HG03520 (cell line): ENCODE measurements around the gene CCDC89.
"Not testable (repeated sequence)": the region's sequence is repeated elsewhere in the genome, so short reads cannot be mapped to it uniquely, and the experiment has no call there.

Source experiments
- ATAC-seq: cut with Tn5 transposase; IDR thresholded peaks from one replicate; pipeline ENCODE4 v1.9.1; 2021; ENCODE audit warnings: mild to moderate bottlenecking, moderate library complexity; ENCODE audit not compliant: unreplicated experiment

The CCDC89 gene

GRCh38 chr11:85694385-85694980, 8.5 kb upstream of the CCDC89 start:
- peak; percentile 40 for ATAC-seq

GRCh38 chr11:85685125-85685819, 723 bp downstream of the CCDC89 start:
- no peak for ATAC-seq

GRCh38 chr11:85682330-85683305, 3.4 kb downstream of the CCDC89 start:
- no peak for ATAC-seq

- no peak for ATAC-seq
Measured at GRCh38 chr11:85680897-85681296, 5.1 kb downstream of the CCDC89 start.

GRCh38 chr11:85679576-85679975, 6.4 kb downstream of the CCDC89 start:
- ATAC-seq, result no peak

GRCh38 chr11:85673393-85673792, 12.6 kb downstream of the CCDC89 start:
- no peak for ATAC-seq

GRCh38 chr11:85672105-85672902, 13.7 kb downstream of the CCDC89 start:
- ATAC-seq, result no peak

GRCh38 chr11:85670949-85671663, 14.9 kb downstream of the CCDC89 start:
- ATAC-seq, result not testable (repeated sequence)

GRCh38 chr11:85668157-85668556, 17.8 kb downstream of the CCDC89 start:
- no peak for ATAC-seq

- ATAC-seq, result no peak
Measured at GRCh38 chr11:85666687-85667086, 19.3 kb downstream of the CCDC89 start.

GRCh38 chr11:85665733-85666132, 20.3 kb downstream of the CCDC89 start:
- no peak for ATAC-seq

GRCh38 chr11:85664615-85665481, 21.1 kb downstream of the CCDC89 start, which contains the start of gene CREBZF:
TSS of gene CREBZF (minus strand) at chr11:85665129. CDS start at chr11:85664875, 254 bp downstream.
- peak; percentile 91 for ATAC-seq

- peak; percentile 59 for ATAC-seq
Measured at GRCh38 chr11:85663753-85664614, 22.0 kb downstream of the CCDC89 start.

- ATAC-seq, result no peak
Measured at GRCh38 chr11:85663080-85663752, 22.8 kb downstream of the CCDC89 start.

- no peak for ATAC-seq
Measured at GRCh38 chr11:85661972-85662664, 23.9 kb downstream of the CCDC89 start.

GRCh38 chr11:85658180-85658579, 27.8 kb downstream of the CCDC89 start:
- no peak for ATAC-seq

- no peak for ATAC-seq
Measured at GRCh38 chr11:85656777-85657176, 29.2 kb downstream of the CCDC89 start.
